Adrenal gland (tissue), 12 donors: Measurements from ENCODE around the gene GLE1. TPM values are rescaled to one million over a fixed set of nuclear protein-coding genes. Genes with fewer than 3 reads are reported as not detected.

ENCODE experiments used
- DNase-seq, 7 donors: peaks; one replicate each; pipeline ENCODE4 v3.0.0-alpha.2; 2019 to 2020
- H3K27ac ChIP-seq, 5 donors: fragments of 200-600 bp; sonication (generic) in 4 of 5; 1 replicate in 3 of 5; 2 replicates in 2 of 5; pipeline versions ENCODE4 v1.5.1 to v1.8.0; 2016 to 2020; ENCODE audit warnings: mild to moderate bottlenecking in 1 of 5
- H3K27me3 ChIP-seq: fragments of 200-600 bp; 2 replicates; pipeline ENCODE4 v1.8.0; 2021
- H3K36me3 ChIP-seq, 2 donors: fragments of 200-600 bp; replicated peaks in 1 of 2; 1 replicate in 1 of 2; 2 replicates in 1 of 2; pipeline versions ENCODE4 v1.5.1 to v1.8.0; 2018 to 2022
- H3K4me1 ChIP-seq, 2 donors: fragments of 200-600 bp; replicated peaks in 1 of 2; 1 replicate in 1 of 2; 2 replicates in 1 of 2; pipeline versions ENCODE4 v1.5.1 to v1.8.0; 2018 to 2021
- H3K4me3 ChIP-seq, 4 donors: fragments of 200-600 bp; sonication (generic) in 3 of 4; one replicate each; pipeline ENCODE4 v1.5.1; 2016 to 2018
- H3K9me3 ChIP-seq, 3 donors: fragments of 200-600 bp; sonication (generic) in 1 of 3; replicated peaks in 1 of 3; 1 replicate in 2 of 3; 2 replicates in 1 of 3; pipeline versions ENCODE4 v1.5.1 to v1.8.0; 2016 to 2021
- POLR2A ChIP-seq, 2 donors: fragments of 450-650 bp; IDR thresholded peaks; one replicate each; pipeline ENCODE4 v1.6.1; 2017; ENCODE audit warnings: antibody characterized with exemption in 2 of 2, mild to moderate bottlenecking in 2 of 2, moderate library complexity in 1 of 2
- WGBS, 4 donors: extraction: QIAGEN DNeasy Blood & Tissue Kit in 2 of 4; methylation state at CpG; one replicate each; pipeline versions ENCODE4 v1.1.5 to v1.1.7; 2013 to 2017; 5-methylcytosine and 5-hydroxymethylcytosine counted together
- intact Hi-C, 2 donors: fragments of 100-400 bp; cut with DNase I; formaldehyde crosslinking; loops; one replicate each; pipeline versions ENCODE4 v1.14.1 to v1.15.0; 2022 to 2023
- polyA plus RNA-seq, 3 donors: library from polyadenylated mRNA; stranded (reverse); fragments of 200-250 nt in 2 of 3; fragments of 350-450 nt in 1 of 3; fragmentation: Illumina TruSeq in 1 of 3; extraction: RNeasy Lipid Tissue Mini Kit (QIAGEN cat#74804) in 1 of 3; gene quantifications; one replicate each; pipeline ENCODE4 v1.2.3, GENCODE V29; 2013 to 2014
- total RNA-seq, 9 donors: library from RNA; depleted of rRNA in 4 of 9; stranded (reverse); fragments of >200 nt in 4 of 9; fragments of 120-200 nt in 1 of 9; fragmentation: NEBNext Ultra II Directional in 1 of 9; extraction: Animal tissue kit (Norgen Biotek cat#: 25700) in 1 of 9; gene quantifications; one replicate each; pipeline versions ENCODE4 v1.1.0 to v1.2.4, GENCODE V29; 2013 to 2023
- TF ChIP-seq, protein P1 (sequence below), 6 experiments: fragments of 450-650 bp in 4 of 6; fragments of 200-600 bp in 2 of 6; sonication (generic) in 1 of 6; IDR thresholded peaks; 1 replicate in 5 of 6; 2 replicates in 1 of 6; pipeline versions ENCODE4 v1.5.1 to v1.8.0; 2016 to 2021; ENCODE audit warnings: antibody characterized with exemption in 6 of 6, mild to moderate bottlenecking in 2 of 6, moderate library complexity in 1 of 6
- donor health status: healthy with polysubstance abuse.
- donor health status: Bipolar disorder and iron deficiency.
- donor health status: DM: yes; HTN: yes; CAD: no.
- donor health status: DM: no; HTN: no; CAD: no.
- donor health status: DM: no; HTN: no; CAD: no.
- donor health status: DM: yes; HTN: yes; CAD: no.

The GLE1 gene
- total and polyA plus RNA-seq, 12 donors, result 13.1 to 81.9 (median 28.5) TPM

- peak within 1 kb of the TSS; percentile 57 to 98 (median 91) for H3K27ac ChIP-seq
- H3K4me3 ChIP-seq, result peak within 1 kb of the TSS; percentile 10 to 96 (median 71)
- intact Hi-C loops, result no loop called here
- peaks cover 15 to 49% of the 10 kb centered on the region in 2 donors for H3K4me1 ChIP-seq
- DNase-seq, result peak in 6 of 7 donors; percentile 86 to 93 (median 90)
- H3K36me3 ChIP-seq, result no peaks in the 10 kb centered on the region
- TF ChIP-seq, protein P1, sequence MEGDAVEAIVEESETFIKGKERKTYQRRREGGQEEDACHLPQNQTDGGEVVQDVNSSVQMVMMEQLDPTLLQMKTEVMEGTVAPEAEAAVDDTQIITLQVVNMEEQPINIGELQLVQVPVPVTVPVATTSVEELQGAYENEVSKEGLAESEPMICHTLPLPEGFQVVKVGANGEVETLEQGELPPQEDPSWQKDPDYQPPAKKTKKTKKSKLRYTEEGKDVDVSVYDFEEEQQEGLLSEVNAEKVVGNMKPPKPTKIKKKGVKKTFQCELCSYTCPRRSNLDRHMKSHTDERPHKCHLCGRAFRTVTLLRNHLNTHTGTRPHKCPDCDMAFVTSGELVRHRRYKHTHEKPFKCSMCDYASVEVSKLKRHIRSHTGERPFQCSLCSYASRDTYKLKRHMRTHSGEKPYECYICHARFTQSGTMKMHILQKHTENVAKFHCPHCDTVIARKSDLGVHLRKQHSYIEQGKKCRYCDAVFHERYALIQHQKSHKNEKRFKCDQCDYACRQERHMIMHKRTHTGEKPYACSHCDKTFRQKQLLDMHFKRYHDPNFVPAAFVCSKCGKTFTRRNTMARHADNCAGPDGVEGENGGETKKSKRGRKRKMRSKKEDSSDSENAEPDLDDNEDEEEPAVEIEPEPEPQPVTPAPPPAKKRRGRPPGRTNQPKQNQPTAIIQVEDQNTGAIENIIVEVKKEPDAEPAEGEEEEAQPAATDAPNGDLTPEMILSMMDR (IDR thresholded peaks at IDR 0.05), result peak in 3 of 6 experiments; percentile 27 to 52 (median 46)
- peak; percentile 93 to 98 for TF ChIP-seq POLR2A (IDR thresholded peaks at IDR 0.05)
- 0 to 2% (median 0%) methylated on average over 3 to 81 of the region's 81 CpGs for WGBS, 4 donors
- H3K9me3 ChIP-seq, result no peaks in the 10 kb centered on the region
- no peaks in the 10 kb centered on the region for H3K27me3 ChIP-seq
Observed at GRCh38 chr9:128552153-128552743, 47.7 kb downstream of the GLE1 start, which contains the start of gene SPTAN1. SPTAN1 (plus strand) TSS chr9:128552587; CDS start chr9:128566741, 14,154 bp downstream.

DNA sequence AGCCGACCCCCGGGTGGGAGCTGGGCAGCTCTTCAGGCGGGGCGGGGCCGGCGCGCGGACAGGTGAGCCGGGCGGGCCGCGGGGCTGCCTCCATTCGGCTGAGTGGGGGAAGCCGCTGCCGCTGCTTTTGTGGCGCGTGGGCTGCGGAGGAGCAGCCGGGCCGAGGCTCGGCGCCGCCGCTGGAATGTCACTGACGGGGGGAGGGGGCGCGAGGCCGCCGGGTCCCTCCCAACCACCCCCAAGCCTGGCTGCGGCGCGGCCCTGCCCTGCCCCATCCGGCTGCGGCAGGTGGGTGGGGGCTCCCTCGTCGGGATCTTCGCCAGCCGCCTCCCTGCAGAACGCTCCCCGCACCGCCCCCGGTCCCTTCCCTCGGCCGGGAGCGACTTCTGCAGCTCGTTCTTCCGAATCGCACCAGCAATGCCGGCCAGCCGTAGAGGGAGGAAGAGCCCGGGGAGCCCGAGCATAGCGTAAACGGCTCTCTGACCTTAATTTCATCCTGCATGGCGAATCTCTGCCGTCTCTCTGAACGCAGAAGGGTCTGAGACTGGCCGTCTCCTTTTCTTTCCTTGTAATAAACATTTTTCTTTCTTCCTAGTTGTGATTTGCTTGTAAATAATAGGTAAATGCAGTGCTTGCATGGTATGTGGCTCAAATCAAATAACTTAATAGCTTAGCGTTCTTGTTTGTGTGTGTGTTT is 48.4 kb downstream of the GLE1 start:
- Histone ChIP-seq H3K4me3 (peak overlapping the region; percentile 9 to 96 (median 71)), H3K27ac (peak overlapping the region; percentile 3 to 98 (median 91)), H3K9me3 (no peaks in the 10 kb centered on the region), H3K27me3 (no peaks in the 10 kb centered on the region), H3K36me3 (no peaks in the 10 kb centered on the region), H3K4me1 (peaks cover 16 to 53% of the 10 kb centered on the region in 2 donors)
- 0 to 1% (median 0%) methylated on average over 9 to 59 of the region's 59 CpGs for WGBS, 4 donors
- DNase-seq, result peak; percentile 47 to 65 (median 59)
- TF ChIP-seq POLR2A (IDR thresholded peaks at IDR 0.05), result no peak
- TF ChIP-seq, protein P1 (IDR thresholded peaks at IDR 0.05), result no peak
- intact Hi-C loops, result no loop called here

- intact Hi-C loops, result no loop called here
- Histone ChIP-seq H3K4me3 (peak overlapping the region in 1 of 4 donors; percentile 96), H3K4me1 (peaks cover 24 to 62% of the 10 kb centered on the region in 2 donors), H3K36me3 (no peaks in the 10 kb centered on the region), H3K9me3 (no peaks in the 10 kb centered on the region), H3K27ac (peak overlapping the region; percentile 3 to 98 (median 91)), H3K27me3 (no peaks in the 10 kb centered on the region)
- no peak for DNase-seq
- TF ChIP-seq, protein P1 (IDR thresholded peaks at IDR 0.05), result no peak
- WGBS, 4 donors, result 19 to 25% (median 22%) methylated on average over 6 of the region's 6 CpGs
Observed at GRCh38 chr9:128553728-128554127, 49.2 kb downstream of the GLE1 start.

DNA sequence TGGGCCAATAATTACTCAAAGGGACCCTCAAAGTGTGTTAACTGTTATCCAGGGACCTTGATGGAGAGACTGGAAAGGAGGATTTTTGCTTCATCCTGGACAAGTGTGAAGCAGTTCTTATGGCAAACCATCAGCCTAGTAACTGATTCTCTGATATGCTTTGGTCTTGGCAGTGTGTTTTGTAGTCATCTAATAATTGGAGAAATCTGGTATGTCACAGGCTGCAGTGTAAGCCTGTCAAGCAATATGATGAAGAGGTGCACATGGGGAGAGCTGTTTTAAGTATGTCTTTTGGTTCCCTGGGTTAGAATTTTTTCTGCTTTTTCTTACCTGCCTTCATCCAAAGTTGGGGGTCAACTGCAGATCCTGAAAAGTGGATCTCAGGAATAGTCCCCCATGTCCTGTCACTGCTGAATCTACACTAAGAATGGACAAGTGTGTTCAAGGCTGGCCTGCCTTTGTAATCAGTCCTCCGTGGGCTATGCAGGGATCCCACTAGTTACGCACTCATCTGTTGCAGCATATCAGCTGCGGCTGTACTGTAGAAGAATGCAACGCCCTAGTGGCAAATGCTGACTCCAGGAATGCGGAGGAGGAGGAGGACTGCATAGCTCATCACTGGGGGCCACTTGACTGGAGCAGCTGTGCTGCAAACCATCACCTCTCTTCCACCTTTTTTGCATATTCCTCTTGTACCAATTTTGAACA is 49.8 kb downstream of the GLE1 start:
- H3K4me1 ChIP-seq, result peaks cover 30 to 67% of the 10 kb centered on the region in 2 donors
- peak overlapping the region; percentile 54 to 98 (median 91) for H3K27ac ChIP-seq
- H3K4me3 ChIP-seq, result peak overlapping the region in 1 of 4 donors; percentile 96
- DNase-seq, result peak; percentile 26 to 84 (median 71)
- no peaks in the 10 kb centered on the region for H3K36me3 ChIP-seq
- H3K27me3 ChIP-seq, result no peaks in the 10 kb centered on the region
- intact Hi-C loops, result no loop called here
- H3K9me3 ChIP-seq, result no peaks in the 10 kb centered on the region
- 21 to 41% (median 29%) methylated on average over 5 of the region's 5 CpGs for WGBS, 4 donors
- TF ChIP-seq POLR2A (IDR thresholded peaks at IDR 0.05), result peak in 1 of 2 donors; percentile 64
- TF ChIP-seq, protein P1 (IDR thresholded peaks at IDR 0.05), result peak in 2 of 6 experiments; percentile 6 to 9
